H1 (cell line): Measurements from ENCODE around the gene DLEC1. TPM values are rescaled to one million over a fixed set of nuclear protein-coding genes. Genes with fewer than 3 reads are reported as not detected.
A peak's percentile ranks its signal among the peaks of the same experiment; 100 is the strongest.

Experiments used
- CTCF ChIA-PET: fragments of 300-600 bp; sonication (Branson Sonifier 250); formaldehyde crosslinking; loops from one replicate; lab custom pipeline; 2021; ENCODE audit not compliant: partially characterized antibody; lab: Charles Lee
- POLR2A ChIA-PET: fragments of 300-600 bp; sonication (Branson Sonifier 250); formaldehyde crosslinking; loops from one replicate; lab custom pipeline; 2021; ENCODE audit warnings: inconsistent platforms; ENCODE audit not compliant: partially characterized antibody; lab: Charles Lee
- DNase-seq, 2 experiments: peaks; one replicate each; pipeline versions ENCODE4 v3.0.0 to v3.0.0-alpha.2; 2010 to 2022; ENCODE audit warnings: low spot score in 2 of 2, low read depth in 1 of 2, mixed read lengths in 1 of 2
- FAIRE-seq: peaks from 2 replicates; lab custom pipeline; 2011; peaks lifted over from hg19 to GRCh38; lab: Jason Lieb, UNC
- H2AFZ ChIP-seq: 2 replicates; pipeline ENCODE4 v1.8.1; 2012; ENCODE audit warnings: low read length, inconsistent platforms
- H2AK5ac ChIP-seq: 2 replicates; pipeline ENCODE4 v1.6.1; 2013; ENCODE audit warnings: low read depth, low read length
- H2BK120ac ChIP-seq: replicated peaks from 2 replicates; pipeline ENCODE3; 2013; ENCODE audit warnings: low read depth, low read length, inconsistent platforms
- H2BK12ac ChIP-seq: 2 replicates; pipeline ENCODE4 v1.6.1; 2013; ENCODE audit warnings: low read depth, low read length
- H2BK15ac ChIP-seq: 2 replicates; pipeline ENCODE4 v1.6.1; 2013; ENCODE audit warnings: low read length
- H2BK20ac ChIP-seq: 2 replicates; pipeline ENCODE4 v1.6.1; 2013; ENCODE audit warnings: low read length
- H2BK5ac ChIP-seq: 2 replicates; pipeline ENCODE4 v1.6.1; 2013; ENCODE audit warnings: low read depth, low read length
- H3K14ac ChIP-seq: 2 replicates; pipeline ENCODE4 v1.6.1; 2013; ENCODE audit warnings: inconsistent platforms; ENCODE audit not compliant: insufficient read length
- H3K18ac ChIP-seq: 2 replicates; pipeline ENCODE4 v1.6.1; 2013; ENCODE audit warnings: low read length; ENCODE audit errors: extremely low read depth
- H3K23ac ChIP-seq: 2 replicates; pipeline ENCODE4 v1.6.1; 2013; ENCODE audit warnings: inconsistent platforms; ENCODE audit not compliant: insufficient read length
- H3K23me2 ChIP-seq: 2 replicates; pipeline ENCODE4 v1.6.1; 2013; ENCODE audit warnings: low read depth, low read length
- H3K27ac ChIP-seq: 2 replicates; pipeline ENCODE4 v1.6.1; 2011; ENCODE audit warnings: low read depth, low read length, inconsistent platforms
- H3K27me3 ChIP-seq, 4 experiments: replicated peaks in 1 of 4; 1 replicate in 1 of 4; 2 replicates in 3 of 4; pipeline versions ENCODE4 v1.6.1 to v1.8.1; 2011 to 2013; ENCODE audit warnings: low read length in 3 of 4, mild to moderate bottlenecking in 3 of 4, inconsistent platforms in 2 of 4, mixed read lengths in 2 of 4, moderate library complexity in 1 of 4; ENCODE audit not compliant: control insufficient read depth in 3 of 4, insufficient read depth in 3 of 4; ENCODE audit errors: extremely low read depth in 1 of 4
- H3K36me3 ChIP-seq, 4 experiments: 2 replicates each; pipeline versions ENCODE4 v1.6.1 to v1.8.1; 2011 to 2013; ENCODE audit warnings: mild to moderate bottlenecking in 4 of 4, low read length in 3 of 4, moderate library complexity in 2 of 4, control low read depth in 1 of 4, inconsistent platforms in 1 of 4; ENCODE audit not compliant: insufficient read depth in 4 of 4, control insufficient read depth in 2 of 4
- H3K4ac ChIP-seq: replicated peaks from 2 replicates; pipeline ENCODE3; 2013; ENCODE audit warnings: low read length, low read depth, mixed read lengths, inconsistent platforms; ENCODE audit not compliant: insufficient read length
- H3K4me1 ChIP-seq, 4 experiments: replicated peaks in 1 of 4; 1 replicate in 1 of 4; 2 replicates in 3 of 4; pipeline versions ENCODE4 v1.6.1 to v1.8.1; 2011 to 2013; ENCODE audit warnings: low read length in 3 of 4, inconsistent platforms in 2 of 4, mixed read lengths in 1 of 4; ENCODE audit not compliant: insufficient read depth in 4 of 4, control insufficient read depth in 3 of 4
- H3K4me2 ChIP-seq, 2 experiments: 2 replicates each; pipeline versions ENCODE4 v1.6.1 to v1.8.1; 2011 to 2013; ENCODE audit warnings: low read depth in 2 of 2, low read length in 2 of 2, control low read depth in 1 of 2, inconsistent platforms in 1 of 2, mild to moderate bottlenecking in 1 of 2; ENCODE audit not compliant: insufficient read depth in 1 of 2
- H3K4me3 ChIP-seq, 4 experiments: fragments of 200-600, 300-600 bp in 1 of 4; sonication (generic), shearing (Covaris generic), sonication (Bioruptor Twin) in 1 of 4; 2 replicates each; pipeline versions ENCODE4 v1.5.1 to v1.8.1; 2011 to 2016; ENCODE audit warnings: low read length in 4 of 4, low read depth in 3 of 4, control low read depth in 2 of 4, inconsistent platforms in 2 of 4, mild to moderate bottlenecking in 2 of 4, mixed read lengths in 1 of 4, moderate library complexity in 1 of 4; ENCODE audit not compliant: insufficient read depth in 2 of 4; ENCODE audit errors: extremely low read depth in 1 of 4
- H3K56ac ChIP-seq: replicated peaks from 2 replicates; pipeline ENCODE3; 2013; ENCODE audit warnings: low read depth, mild to moderate bottlenecking, mixed read lengths, low read length, inconsistent platforms; ENCODE audit not compliant: insufficient read length
- H3K79me1 ChIP-seq: 2 replicates; pipeline ENCODE4 v1.6.1; 2013; ENCODE audit warnings: low read depth, low read length, control low read depth
- H3K79me2 ChIP-seq, 2 experiments: 2 replicates each; pipeline versions ENCODE4 v1.6.1 to v1.8.1; 2012 to 2013; ENCODE audit warnings: low read length in 2 of 2, mild to moderate bottlenecking in 2 of 2, inconsistent platforms in 1 of 2; ENCODE audit not compliant: insufficient read depth in 2 of 2, control insufficient read depth in 1 of 2
- H3K9ac ChIP-seq, 4 experiments: replicated peaks in 1 of 4; 1 replicate in 1 of 4; 2 replicates in 3 of 4; pipeline versions ENCODE4 v1.6.1 to v1.8.1; 2011 to 2013; ENCODE audit warnings: low read depth in 3 of 4, low read length in 3 of 4, control low read depth in 2 of 4, mild to moderate bottlenecking in 2 of 4, moderate library complexity in 2 of 4, inconsistent platforms in 1 of 4; ENCODE audit errors: extremely low read depth in 1 of 4
- H3K9me3 ChIP-seq, 2 experiments: 2 replicates each; pipeline versions ENCODE4 v1.6.1 to v1.8.1; 2012 to 2013; ENCODE audit warnings: mild to moderate bottlenecking in 2 of 2, moderate library complexity in 2 of 2, control low read depth in 1 of 2, inconsistent platforms in 1 of 2, low read depth in 1 of 2, low read length in 1 of 2, mixed read lengths in 1 of 2; ENCODE audit not compliant: insufficient read depth in 2 of 2
- H4K20me1 ChIP-seq, 2 experiments: replicated peaks in 1 of 2; 2 replicates each; pipeline versions ENCODE3 to v1.8.1; 2011 to 2013; ENCODE audit warnings: inconsistent platforms in 2 of 2, low read length in 2 of 2, mild to moderate bottlenecking in 1 of 2; ENCODE audit not compliant: insufficient read depth in 2 of 2, control insufficient read depth in 1 of 2
- H4K5ac ChIP-seq: 2 replicates; pipeline ENCODE4 v1.6.1; 2013; ENCODE audit warnings: low read length, low read depth, mixed read lengths, inconsistent platforms; ENCODE audit not compliant: insufficient read length
- H4K8ac ChIP-seq: 2 replicates; pipeline ENCODE4 v1.8.0; 2013; ENCODE audit warnings: mild to moderate bottlenecking, moderate library complexity, low read length, inconsistent platforms; ENCODE audit not compliant: insufficient read depth; ENCODE audit errors: extremely low read depth
- H4K91ac ChIP-seq: replicated peaks from 2 replicates; pipeline ENCODE3; 2013; ENCODE audit warnings: low read length, mixed read lengths, inconsistent platforms; ENCODE audit not compliant: insufficient read length
- CBX5 ChIP-seq: fragments of 300-800, 300-1000 bp; sonication (generic); IDR thresholded peaks from 2 replicates; pipeline ENCODE4 v1.7.1; 2016; ENCODE audit warnings: antibody characterized with exemption, low read length, low read depth
- EGR1 ChIP-seq: IDR thresholded peaks from 2 replicates; pipeline ENCODE4 v1.6.1; 2011; ENCODE audit warnings: low read depth, low read length, borderline replicate concordance
- FOSL1 ChIP-seq: IDR thresholded peaks from 2 replicates; pipeline ENCODE4 v1.6.1; 2011; ENCODE audit warnings: mild to moderate bottlenecking, low read depth, low read length, moderate library complexity; ENCODE audit not compliant: insufficient read depth
- HDAC6 ChIP-seq: IDR thresholded peaks from one replicate; pipeline ENCODE4 v1.7.1; 2012; ENCODE audit warnings: low read depth, mild to moderate bottlenecking, inconsistent platforms, low read length, moderate library complexity
- KDM5A ChIP-seq: fragments of 200-600 bp; IDR thresholded peaks from 2 replicates; pipeline ENCODE4 v1.7.1; 2012; ENCODE audit warnings: mild to moderate bottlenecking, low read length, inconsistent platforms, mixed read lengths
- MAFK ChIP-seq: IDR thresholded peaks from 2 replicates; pipeline ENCODE4 v1.6.1; 2012; ENCODE audit warnings: low read depth, mild to moderate bottlenecking, improper control_type of control experiment, low read length
- NANOG ChIP-seq: IDR thresholded peaks from 2 replicates; pipeline ENCODE4 v1.6.1; 2011; ENCODE audit warnings: low read length, low read depth, mild to moderate bottlenecking, inconsistent platforms; ENCODE audit not compliant: insufficient read depth, poor library complexity, severe bottlenecking
- POLR2AphosphoS5 ChIP-seq: IDR thresholded peaks from 2 replicates; pipeline ENCODE4 v1.6.1; 2011; ENCODE audit warnings: low read depth, low read length
- SIN3A ChIP-seq, 2 experiments: IDR thresholded peaks in 1 of 2; conservative IDR thresholded peaks in 1 of 2; 2 replicates each; pipeline ENCODE4 v1.6.1; 2011 to 2012; ENCODE audit warnings: low read length in 2 of 2, improper control_type of control experiment in 1 of 2, low read depth in 1 of 2, mild to moderate bottlenecking in 1 of 2
- SIRT6 ChIP-seq: IDR thresholded peaks from one replicate; pipeline ENCODE4 v1.7.1; 2012; ENCODE audit warnings: low read length, inconsistent platforms
- SP4 ChIP-seq: IDR thresholded peaks from 2 replicates; pipeline ENCODE4 v1.6.1; 2012; ENCODE audit warnings: low read length, inconsistent platforms
- ZNF274 ChIP-seq: IDR thresholded peaks from 2 replicates; pipeline ENCODE4 v1.7.0; 2012; ENCODE audit warnings: low read length, borderline replicate concordance; ENCODE audit errors: extremely low read depth
- WGBS, 2 experiments: shearing (Covaris generic) in 1 of 2; methylation state at CpG; one replicate each; pipeline versions ENCODE4 v1.1.6 to v1.1.7; 2013 to 2015; ENCODE audit warnings: low lambda C conversion rate in 2 of 2, mixed read lengths in 2 of 2, inconsistent platforms in 1 of 2, low coverage in 1 of 2, missing lambda C conversion rate in 1 of 2; ENCODE audit not compliant: insufficient replicate concordance in 2 of 2, insufficient coverage in 1 of 2, insufficient read length in 1 of 2; ENCODE audit errors: extremely low coverage in 1 of 2, missing lambda C conversion rate in 1 of 2; 5-methylcytosine and 5-hydroxymethylcytosine counted together
- polyA plus RNA-seq, 7 experiments: library from polyadenylated mRNA; depleted of rRNA in 3 of 7; stranded (reverse) in 5 of 7; unstranded in 2 of 7; fragments of >200 nt in 5 of 7; fragments of 200-250 nt in 2 of 7; gene quantifications; 1 replicate in 5 of 7; 2 replicates in 1 of 7; 4 replicates in 1 of 7; pipeline versions ENCODE4 v1.2.1 to v1.2.3, GENCODE V29; 2011 to 2013; ENCODE audit warnings: missing spikeins in 2 of 7, mixed read lengths in 2 of 7
- total RNA-seq: library from RNA; stranded (reverse); fragmentation: NEBNext Ultra II Directional; extraction: Animal tissue kit (Norgen Biotek cat#: 25700); gene quantifications from 2 replicates; pipeline ENCODE4 v1.2.1, GENCODE V29; 2021
- TF ChIP-seq, protein P1 (sequence below): IDR thresholded peaks from 2 replicates; pipeline ENCODE4 v1.6.1; 2012; ENCODE audit warnings: low read length, inconsistent platforms

Gene DLEC1
- total and polyA plus RNA-seq, 2 of the 8 experiments (the other 6 are each of a cell fraction or from before 2014, with no cell fraction given), result 0.26 to 0.76 TPM

DNA sequence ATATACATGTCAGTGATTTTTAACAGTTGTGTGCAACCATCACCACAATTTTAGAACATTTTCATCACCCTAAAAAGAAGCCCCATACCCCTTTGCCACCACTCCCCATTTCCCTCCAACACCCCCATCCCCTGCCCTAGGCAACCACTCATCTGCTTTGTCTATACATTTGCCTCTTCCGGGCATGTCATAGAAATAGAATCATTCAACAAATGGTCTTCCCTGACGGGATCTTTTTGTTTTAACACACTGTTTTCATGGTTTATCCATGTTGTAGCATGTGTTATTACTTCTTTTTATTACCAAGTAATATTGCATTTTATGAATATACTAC lies 44.4 kb upstream of the DLEC1 start:
- Histone ChIP-seq H3K36me3 (no peaks in the 10 kb centered on the region), H3K4me1 (peaks cover 0 to 24% (median 13%) of the 10 kb centered on the region in 4 experiments; a peak in 6 of 7 replicates), H4K20me1 (no peaks in the 10 kb centered on the region), H2BK120ac (no peak overlapping the region), H3K4me2 (peak overlapping the region; percentile 64 to 81), H3K14ac (no peak overlapping the region), H4K8ac (no peak overlapping the region), H4K5ac (no peak overlapping the region), H2BK15ac (no peak overlapping the region), H2BK5ac (no peak overlapping the region), H3K23me2 (peaks cover 11% of the 10 kb centered on the region), H3K23ac (no peak overlapping the region), H3K79me1 (no peaks in the 10 kb centered on the region; the same call in 1 of the 2 replicates), H3K27me3 (peaks cover 0 to 18% (median 7%) of the 10 kb centered on the region in 4 experiments; a peak in 4 of 7 replicates), H2BK12ac (0 out of 2 replicates have a peak overlapping the region, but pooled peaks have one; percentile 75), H3K9me3 (no peaks in the 10 kb centered on the region), H2AFZ (peak overlapping the region; percentile 93; the same call in 1 of the 2 replicates), H3K56ac (no peak overlapping the region), H2AK5ac (no peak overlapping the region), H3K18ac (no peak overlapping the region), H4K91ac (no peak overlapping the region), H3K79me2 (no peaks in the 10 kb centered on the region), H3K4ac (no peak overlapping the region), H2BK20ac (no peak overlapping the region), H3K4me3 (peak overlapping the region; percentile 36 to 73 (median 60)), H3K9ac (no peak overlapping the region), H3K27ac (no peak overlapping the region)
- FAIRE-seq (no peak), DNase-seq (no peak)
- CTCF ChIA-PET, result interaction anchor here (0.9 kb wide), 1 partner anchor 26 kb away, joined by 7 read pairs; no protein-coding TSS in a partner anchor
- 54% methylated on average over 2 of the region's 2 CpGs; no CpG with 5 or more reads in 1 of the 2 experiments for WGBS, 2 experiments
- POLR2A ChIA-PET, result interaction anchor here (0.9 to 1.0 kb wide), 2 partner anchors 9 to 35 kb away, joined by 5 read pairs; partner anchors contain the start of gene PLCD1
- TF ChIP-seq CBX5 (no peak), SIRT6 (no peak), SIN3A (conservative IDR thresholded peaks at IDR 0.05 in 1 of 2, IDR thresholded peaks at IDR 0.05 in 1 of 2; ENCODE audit: low read depth in 1 of 2, low read length in 2 of 2) (no peak), KDM5A (no peak), SP4 (no peak), POLR2AphosphoS5 (no peak), MAFK (no peak), ZNF274 (no peak), NANOG (no peak), FOSL1 (no peak), HDAC6 (no peak), EGR1 (no peak)
- TF ChIP-seq, protein P1, sequence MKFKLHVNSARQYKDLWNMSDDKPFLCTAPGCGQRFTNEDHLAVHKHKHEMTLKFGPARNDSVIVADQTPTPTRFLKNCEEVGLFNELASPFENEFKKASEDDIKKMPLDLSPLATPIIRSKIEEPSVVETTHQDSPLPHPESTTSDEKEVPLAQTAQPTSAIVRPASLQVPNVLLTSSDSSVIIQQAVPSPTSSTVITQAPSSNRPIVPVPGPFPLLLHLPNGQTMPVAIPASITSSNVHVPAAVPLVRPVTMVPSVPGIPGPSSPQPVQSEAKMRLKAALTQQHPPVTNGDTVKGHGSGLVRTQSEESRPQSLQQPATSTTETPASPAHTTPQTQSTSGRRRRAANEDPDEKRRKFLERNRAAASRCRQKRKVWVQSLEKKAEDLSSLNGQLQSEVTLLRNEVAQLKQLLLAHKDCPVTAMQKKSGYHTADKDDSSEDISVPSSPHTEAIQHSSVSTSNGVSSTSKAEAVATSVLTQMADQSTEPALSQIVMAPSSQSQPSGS, result no peak
